Measurements from ENCODE around the gene PCDHGA8. TPM values are rescaled to one million over a fixed set of nuclear protein-coding genes. Genes with fewer than 3 reads are reported as not detected.
"Not testable (repeated sequence)": the region's sequence is repeated elsewhere in the genome, so short reads cannot be mapped to it uniquely, and the experiment has no call there.

Gene PCDHGA8
- total RNA-seq, 1 donor from 2014 or later, result 3.3 TPM

DNA sequence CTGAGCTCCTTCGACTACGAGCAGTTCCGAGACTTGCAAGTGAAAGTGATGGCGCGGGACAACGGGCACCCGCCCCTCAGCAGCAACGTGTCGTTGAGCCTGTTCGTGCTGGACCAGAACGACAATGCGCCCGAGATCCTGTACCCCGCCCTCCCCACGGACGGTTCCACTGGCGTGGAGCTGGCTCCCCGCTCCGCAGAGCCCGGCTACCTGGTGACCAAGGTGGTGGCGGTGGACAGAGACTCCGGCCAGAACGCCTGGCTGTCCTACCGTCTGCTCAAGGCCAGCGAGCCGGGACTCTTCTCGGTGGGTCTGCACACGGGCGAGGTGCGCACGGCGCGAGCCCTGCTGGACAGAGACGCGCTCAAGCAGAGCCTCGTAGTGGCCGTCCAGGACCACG is 39.9 kb downstream of the PCDHGA8 start:
- not testable (repeated sequence) for DNase-seq (ENCODE audit: low spot score)

DNA sequence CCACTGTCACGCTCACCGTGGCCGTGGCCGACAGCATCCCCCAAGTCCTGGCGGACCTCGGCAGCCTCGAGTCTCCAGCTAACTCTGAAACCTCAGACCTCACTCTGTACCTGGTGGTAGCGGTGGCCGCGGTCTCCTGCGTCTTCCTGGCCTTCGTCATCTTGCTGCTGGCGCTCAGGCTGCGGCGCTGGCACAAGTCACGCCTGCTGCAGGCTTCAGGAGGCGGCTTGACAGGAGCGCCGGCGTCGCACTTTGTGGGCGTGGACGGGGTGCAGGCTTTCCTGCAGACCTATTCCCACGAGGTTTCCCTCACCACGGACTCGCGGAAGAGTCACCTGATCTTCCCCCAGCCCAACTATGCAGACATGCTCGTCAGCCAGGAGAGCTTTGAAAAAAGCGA is 40.3 kb downstream of the PCDHGA8 start:
- DNase-seq (ENCODE audit: low spot score), result not testable (repeated sequence)

DNA sequence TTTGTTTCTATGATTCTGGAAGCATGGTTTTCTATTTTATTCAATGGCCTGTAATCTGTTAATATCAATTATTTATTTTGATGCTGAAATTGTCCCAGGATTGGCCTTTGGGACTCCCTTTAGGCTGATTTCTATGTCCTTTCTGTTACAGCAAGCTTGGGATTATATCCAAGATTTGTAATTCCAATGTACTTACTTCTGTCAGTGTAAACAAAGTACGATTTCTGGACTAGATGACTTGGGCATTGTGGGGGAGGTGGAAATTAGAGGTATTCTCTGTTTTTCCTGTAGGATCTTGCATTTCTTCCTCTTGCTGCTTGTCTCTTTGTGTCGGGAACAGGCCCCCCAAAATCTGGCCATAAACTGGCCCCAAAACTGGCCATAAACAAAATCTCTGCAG is 41.6 kb downstream of the PCDHGA8 start:
- DNase-seq (ENCODE audit: low spot score), result no peak

DNA sequence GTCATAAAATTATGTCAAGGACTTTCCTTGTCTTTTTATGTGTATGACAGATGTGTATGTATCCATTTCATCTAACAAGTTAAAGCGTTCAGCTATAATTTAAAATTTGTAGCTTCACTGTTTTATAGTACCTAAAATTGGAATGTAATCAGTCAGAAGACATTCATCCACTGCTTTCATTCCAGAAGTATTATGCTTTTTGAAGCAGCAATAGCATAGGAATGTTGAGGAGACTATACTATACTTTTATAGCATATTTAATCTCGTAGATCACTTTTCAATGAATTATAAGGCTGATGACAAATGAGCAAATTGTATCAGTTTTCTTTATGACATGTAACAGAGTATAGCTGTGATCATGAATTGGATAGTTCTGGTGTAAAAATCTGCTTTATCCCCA is 44.8 kb downstream of the PCDHGA8 start:
- DNase-seq (ENCODE audit: low spot score), result no peak

DNA sequence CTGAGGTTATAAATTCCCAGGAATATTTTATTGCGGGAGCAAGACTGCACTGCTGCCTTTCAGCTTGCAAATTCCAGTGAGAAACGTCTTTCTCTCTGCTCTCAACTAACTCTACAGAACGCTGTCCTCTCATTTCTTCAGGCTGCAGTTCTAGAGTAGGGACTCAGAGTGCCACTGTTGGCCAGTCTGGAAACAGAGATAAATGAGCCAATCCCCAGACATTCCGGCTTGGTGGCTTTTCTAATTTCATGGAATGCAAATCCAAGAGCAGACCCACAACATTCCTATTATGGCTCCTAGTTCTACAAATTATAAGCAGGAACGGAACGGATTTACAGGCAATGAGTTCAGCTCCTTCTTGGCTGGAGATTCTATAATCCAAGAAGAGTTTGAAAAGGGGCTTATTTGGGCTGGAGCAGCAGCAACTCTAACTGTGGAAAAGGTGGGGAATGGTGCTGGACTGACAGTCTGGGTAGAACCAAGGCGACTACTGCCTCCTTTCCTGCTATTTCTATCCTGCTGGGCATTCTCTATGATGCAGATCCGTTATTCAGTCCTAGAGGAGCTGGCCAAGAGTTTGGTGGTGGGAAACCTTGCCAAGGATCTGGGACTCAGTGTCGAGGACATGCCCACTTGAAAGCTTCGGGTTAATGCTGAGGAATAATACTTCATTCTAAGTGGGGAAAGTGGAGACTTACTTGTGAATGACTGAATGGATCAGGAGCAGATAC is 47.1 kb downstream of the PCDHGA8 start:
- DNase-seq (ENCODE audit: low spot score), result no peak

DNA sequence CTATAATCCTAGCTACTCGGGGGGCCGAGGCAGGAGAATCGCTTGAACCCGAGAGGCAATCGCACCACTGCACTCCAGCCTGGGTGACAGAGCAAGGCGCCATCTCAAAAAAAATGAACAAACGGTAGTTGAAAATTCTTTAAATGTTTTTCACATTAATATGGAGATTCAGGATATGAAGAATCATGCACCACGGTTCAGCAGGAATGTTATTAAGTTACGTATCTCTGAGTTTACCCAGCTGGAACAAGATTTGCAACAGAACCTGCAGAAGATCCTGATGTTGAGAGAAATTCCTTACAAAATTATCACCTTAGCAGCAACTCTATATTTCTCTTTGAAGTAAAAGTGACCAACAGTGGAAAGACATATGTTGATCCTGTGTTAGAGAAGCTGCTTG is 47.9 kb downstream of the PCDHGA8 start:
- DNase-seq (ENCODE audit: low spot score), result no peak

DNA sequence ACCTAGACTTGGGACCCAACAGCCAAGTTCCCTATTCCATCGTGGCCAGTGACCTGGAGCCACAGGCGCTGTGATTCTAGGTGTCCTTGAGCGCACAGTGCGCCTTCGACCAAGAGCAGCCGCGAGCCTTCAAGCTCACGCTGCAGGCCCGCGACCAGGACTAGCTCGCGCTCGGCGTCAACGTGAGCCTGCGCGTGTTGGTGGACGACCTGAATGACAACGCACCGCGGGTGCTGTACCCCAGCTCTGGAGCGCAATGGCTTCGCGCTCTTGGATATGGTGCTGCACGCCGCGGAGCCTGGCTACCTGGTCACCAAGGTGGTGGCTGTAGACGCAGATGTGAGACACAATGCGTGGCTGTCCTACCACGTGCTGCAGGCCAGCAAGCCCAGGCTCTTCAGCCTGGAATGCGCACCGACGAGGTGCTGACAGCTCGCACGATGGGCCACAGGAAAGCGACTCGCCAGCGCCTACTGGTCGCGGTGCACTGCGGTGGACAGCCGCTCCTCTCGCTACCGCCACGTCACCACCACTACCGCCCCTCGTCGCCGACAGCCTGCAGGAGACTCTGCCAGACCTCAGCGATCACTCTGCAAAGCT is 49.2 kb downstream of the PCDHGA8 start:
- no peak for DNase-seq (ENCODE audit: low spot score)

Other genes with a start within 250 kb of the PCDHGA8 start
- 1.6 TPM for gene PCDHB6, start 242.6 kb upstream of the PCDHGA8 start, total RNA-seq
- 2.4 TPM for gene PCDHB7, start 220.0 kb upstream of the PCDHGA8 start, total RNA-seq
- 1.7 TPM for gene PCDHB8, start 214.8 kb upstream of the PCDHGA8 start, total RNA-seq
- gene PCDHB16, start 210.2 kb upstream of the PCDHGA8 start, total RNA-seq, result 3.4 TPM
- 1.9 TPM for gene PCDHB9, start 205.5 kb upstream of the PCDHGA8 start, total RNA-seq
- gene PCDHB10, start 200.3 kb upstream of the PCDHGA8 start, total RNA-seq, result 2.5 TPM
- gene PCDHB11, start 193.0 kb upstream of the PCDHGA8 start, total RNA-seq, result 2.1 TPM
- gene PCDHB12, start 183.9 kb upstream of the PCDHGA8 start, total RNA-seq, result 2.8 TPM
- gene PCDHB13, start 178.7 kb upstream of the PCDHGA8 start, total RNA-seq, result 6.2 TPM
- gene PCDHB14, start 169.3 kb upstream of the PCDHGA8 start, total RNA-seq, result 6.8 TPM
- 4.3 TPM for gene PCDHB15, start 147.2 kb upstream of the PCDHGA8 start, total RNA-seq
- gene SLC25A2, start 88.6 kb upstream of the PCDHGA8 start, total RNA-seq, result 1.3 TPM
- 56.6 TPM for gene TAF7, start 71.8 kb upstream of the PCDHGA8 start, total RNA-seq
- gene PCDHGA1, start 62.1 kb upstream of the PCDHGA8 start, total RNA-seq, result 0.57 TPM
- 2.6 TPM for gene PCDHGA2, start 53.9 kb upstream of the PCDHGA8 start, total RNA-seq
- gene PCDHGA3, start 48.8 kb upstream of the PCDHGA8 start, total RNA-seq, result 2.9 TPM
- gene PCDHGB1, start 42.5 kb upstream of the PCDHGA8 start, total RNA-seq, result 3.0 TPM
- 4.2 TPM for gene PCDHGA4, start 37.6 kb upstream of the PCDHGA8 start, total RNA-seq
- 4.3 TPM for gene PCDHGB2, start 32.6 kb upstream of the PCDHGA8 start, total RNA-seq
- gene PCDHGA5, start 28.5 kb upstream of the PCDHGA8 start, total RNA-seq, result 4.6 TPM
- 3.2 TPM for gene PCDHGB3, start 22.4 kb upstream of the PCDHGA8 start, total RNA-seq
- 6.1 TPM for gene PCDHGA6, start 18.7 kb upstream of the PCDHGA8 start, total RNA-seq
- 5.8 TPM for gene PCDHGA7, start 9.9 kb upstream of the PCDHGA8 start, total RNA-seq
- gene PCDHGB4, start 4.9 kb upstream of the PCDHGA8 start, total RNA-seq, result 8.0 TPM
- gene PCDHGB5, start 5.3 kb downstream of the PCDHGA8 start, total RNA-seq, result 12.1 TPM
- gene PCDHGA9, start 10.1 kb downstream of the PCDHGA8 start, total RNA-seq, result 8.9 TPM
- 8.2 TPM for gene PCDHGB6, start 15.4 kb downstream of the PCDHGA8 start, total RNA-seq
- gene PCDHGA10, start 20.4 kb downstream of the PCDHGA8 start, total RNA-seq, result 7.4 TPM
- 11.7 TPM for gene PCDHGB7, start 25.0 kb downstream of the PCDHGA8 start, total RNA-seq
- gene PCDHGA11, start 28.4 kb downstream of the PCDHGA8 start, total RNA-seq, result 5.1 TPM
- 5.0 TPM for gene PCDHGA12, start 37.9 kb downstream of the PCDHGA8 start, total RNA-seq
- gene PCDHGC3, start 83.3 kb downstream of the PCDHGA8 start, total RNA-seq, result 52.6 TPM
- gene PCDHGC4, start 92.4 kb downstream of the PCDHGA8 start, total RNA-seq, result 3.6 TPM
- gene PCDHGC5, start 96.4 kb downstream of the PCDHGA8 start, total RNA-seq, result 2.8 TPM
- gene DIAPH1, start 226.4 kb downstream of the PCDHGA8 start, total RNA-seq, result 86.5 TPM
- gene HDAC3, start 244.2 kb downstream of the PCDHGA8 start, total RNA-seq, result 56.0 TPM
- 4.4 TPM for gene RELL2, start 244.4 kb downstream of the PCDHGA8 start, total RNA-seq